Inflammatory macrophage treated with lipopolysaccharide for 4 hours (primary cell): Measurements from ENCODE around the gene TNS1.
"Not testable (repeated sequence)": the region's sequence is repeated elsewhere in the genome, so short reads cannot be mapped to it uniquely, and the experiment has no call there.

Experiments
- DNase-seq: peaks from one replicate; pipeline ENCODE4 v3.0.0-alpha.2; 2020

TNS1 gene

GRCh38 chr2:218029366-218030360, 26.9 kb upstream of the TNS1 start:
- DNase-seq = no peak

DNA sequence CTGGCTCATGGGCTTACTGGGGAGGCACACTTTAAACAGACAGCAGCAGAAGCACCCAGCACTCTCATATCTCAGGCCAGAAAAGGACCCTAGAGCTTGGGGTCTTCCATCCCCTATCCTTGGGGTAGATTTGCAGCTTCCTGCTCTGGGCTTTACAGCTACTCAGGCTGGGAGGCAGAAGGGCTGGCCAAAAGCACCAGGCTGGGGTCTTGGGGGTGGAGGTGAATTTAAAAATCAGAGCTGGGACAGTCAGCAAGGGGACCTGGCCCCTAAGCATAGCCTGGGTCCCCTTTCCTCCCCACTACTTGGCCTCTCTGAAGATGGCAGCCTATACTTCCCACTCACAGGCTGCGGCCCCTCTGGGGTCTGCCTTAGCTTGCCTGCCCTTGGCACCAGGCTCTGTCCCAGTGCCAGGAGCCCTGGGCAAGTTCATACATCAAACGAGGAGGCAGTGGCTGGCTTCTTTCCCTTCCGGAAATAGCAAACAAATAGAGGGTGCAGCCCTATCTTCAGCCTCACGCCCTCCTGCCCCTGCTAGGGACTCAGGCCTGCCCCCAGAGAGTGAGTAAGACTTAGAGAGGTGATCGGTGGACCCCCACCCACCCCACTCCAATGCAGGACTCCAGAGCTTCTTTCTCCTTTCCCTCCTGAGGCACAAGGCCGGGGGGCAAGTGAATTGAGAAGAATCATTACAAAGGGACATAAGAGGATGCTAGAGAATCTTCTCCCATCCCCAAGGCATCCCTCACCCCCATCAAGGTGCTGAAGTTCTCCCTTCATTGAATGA, 26.0 kb upstream of the TNS1 start:
- DNase-seq = no peak

- no peak for DNase-seq
Measured at GRCh38 chr2:218028189-218028495, 25.3 kb upstream of the TNS1 start.

GRCh38 chr2:218027426-218028188, 24.8 kb upstream of the TNS1 start:
- no peak for DNase-seq

GRCh38 chr2:218026676-218027425, 24.1 kb upstream of the TNS1 start:
- DNase-seq = no peak

DNA sequence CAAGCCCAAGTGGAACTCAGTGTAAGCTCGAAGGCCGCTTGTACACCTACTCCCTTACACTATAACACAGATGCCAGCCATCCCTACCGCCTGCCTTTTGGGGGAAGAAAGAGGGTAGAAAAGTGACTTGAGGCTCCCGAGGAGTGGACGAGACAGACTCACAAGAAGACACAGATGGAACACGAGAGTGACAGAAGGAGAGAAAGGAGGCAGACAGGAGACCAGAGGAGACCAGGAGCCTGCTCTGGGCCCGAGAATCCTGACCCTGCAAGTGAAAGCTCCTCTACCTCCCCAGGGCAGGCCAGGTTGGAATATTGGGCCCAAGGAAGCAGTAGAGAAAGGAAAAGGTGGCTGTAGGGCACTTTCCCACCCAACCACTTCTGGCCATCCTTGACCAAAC, 23.4 kb upstream of the TNS1 start:
- DNase-seq = no peak

DNA sequence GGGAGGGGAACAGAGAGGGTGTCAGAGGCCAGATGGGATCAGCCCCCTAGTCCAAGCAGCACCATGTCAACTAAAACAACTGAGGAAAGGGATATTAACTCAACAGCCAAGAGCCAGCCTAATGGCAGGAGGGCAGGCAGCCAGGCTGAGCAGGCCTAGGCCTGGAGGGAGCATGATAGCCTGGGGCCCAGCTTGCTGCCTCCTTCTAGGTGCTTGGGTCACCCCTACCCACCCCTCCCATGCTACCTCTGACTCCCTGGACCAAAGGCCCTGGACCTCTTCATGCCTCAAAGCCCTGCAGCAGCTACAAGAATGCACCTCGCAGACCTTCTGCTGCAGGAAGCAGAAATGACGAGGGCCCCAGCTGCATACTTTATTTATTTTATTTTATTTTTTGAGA, 22.1 kb upstream of the TNS1 start:
- no peak for DNase-seq

DNA sequence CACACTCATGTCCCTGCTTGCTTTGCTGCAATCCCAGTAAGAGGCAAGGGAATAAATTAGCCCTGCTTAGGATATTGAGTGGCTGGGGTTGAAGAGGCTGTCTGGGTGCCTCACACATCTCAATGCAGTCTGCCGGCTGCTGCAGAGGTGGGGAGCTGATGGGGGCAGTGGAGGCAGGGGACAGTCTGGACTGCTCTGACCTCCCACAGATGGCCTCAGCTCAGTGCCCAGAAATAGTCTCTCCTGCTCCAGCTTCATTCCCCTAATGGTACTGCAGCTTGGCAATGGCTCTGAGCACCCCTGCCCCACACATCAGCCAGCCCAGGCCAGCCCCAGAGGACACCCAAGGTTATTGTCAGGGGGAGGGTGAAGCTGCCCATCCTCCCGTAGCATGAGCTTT, 21.5 kb upstream of the TNS1 start:
- DNase-seq = no peak

DNA sequence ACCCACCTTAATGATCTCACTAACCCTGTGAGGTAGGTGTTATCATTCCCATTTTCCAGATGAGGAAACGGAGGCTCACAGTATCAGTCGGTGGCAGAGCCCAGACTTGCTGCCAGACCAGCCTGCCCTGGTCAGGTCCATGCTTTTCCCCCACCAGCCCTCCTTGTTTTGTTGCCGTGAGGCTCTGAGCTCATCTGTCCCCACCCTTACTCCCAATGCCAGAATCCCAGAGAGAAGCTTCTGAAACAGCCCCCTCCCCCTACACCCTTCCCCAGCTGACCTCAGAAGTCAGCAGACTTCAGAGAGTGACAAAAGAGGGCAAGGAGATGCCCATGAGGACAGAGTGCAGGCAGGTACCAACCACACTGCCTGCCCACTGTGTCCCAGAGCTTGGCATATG, 20.8 kb upstream of the TNS1 start:
- no peak for DNase-seq

DNA sequence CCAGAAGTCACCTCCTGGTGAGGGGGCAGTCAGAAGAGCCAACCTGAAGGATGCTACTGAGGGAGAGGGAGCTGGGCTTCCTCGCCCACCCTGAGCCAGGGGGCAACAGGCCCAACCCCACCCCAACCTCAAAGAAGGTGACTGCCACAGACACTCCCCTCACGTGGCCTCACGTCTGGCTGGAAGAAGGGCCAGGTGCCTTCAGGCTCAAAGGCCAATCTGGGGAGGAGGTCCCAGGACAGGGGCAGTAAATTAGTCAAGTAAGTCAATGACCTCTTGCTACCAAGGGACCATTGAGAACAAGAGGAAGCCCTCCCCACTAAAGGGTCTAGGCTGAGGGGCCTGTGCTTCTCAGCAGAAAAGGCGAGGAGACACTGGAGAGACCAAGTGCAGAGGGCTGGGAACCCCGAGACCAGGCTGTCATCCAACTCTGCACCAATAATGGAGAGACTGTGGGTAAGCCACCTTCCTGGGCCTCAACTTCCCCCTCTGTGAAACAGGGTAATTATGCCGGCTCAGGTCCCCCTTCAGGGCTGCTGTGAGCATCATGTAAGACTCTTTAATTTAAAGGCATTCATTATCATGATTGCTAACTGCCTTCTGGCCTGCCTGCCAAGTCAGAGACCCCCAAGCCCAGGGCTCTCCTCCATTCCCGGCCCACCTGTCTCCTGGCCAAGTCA, 20.2 kb upstream of the TNS1 start:
- DNase-seq = no peak

GRCh38 chr2:218022131-218022850, 19.5 kb upstream of the TNS1 start:
- no peak for DNase-seq

- no peak for DNase-seq
Measured at GRCh38 chr2:218021536-218022071, 18.8 kb upstream of the TNS1 start.

DNA sequence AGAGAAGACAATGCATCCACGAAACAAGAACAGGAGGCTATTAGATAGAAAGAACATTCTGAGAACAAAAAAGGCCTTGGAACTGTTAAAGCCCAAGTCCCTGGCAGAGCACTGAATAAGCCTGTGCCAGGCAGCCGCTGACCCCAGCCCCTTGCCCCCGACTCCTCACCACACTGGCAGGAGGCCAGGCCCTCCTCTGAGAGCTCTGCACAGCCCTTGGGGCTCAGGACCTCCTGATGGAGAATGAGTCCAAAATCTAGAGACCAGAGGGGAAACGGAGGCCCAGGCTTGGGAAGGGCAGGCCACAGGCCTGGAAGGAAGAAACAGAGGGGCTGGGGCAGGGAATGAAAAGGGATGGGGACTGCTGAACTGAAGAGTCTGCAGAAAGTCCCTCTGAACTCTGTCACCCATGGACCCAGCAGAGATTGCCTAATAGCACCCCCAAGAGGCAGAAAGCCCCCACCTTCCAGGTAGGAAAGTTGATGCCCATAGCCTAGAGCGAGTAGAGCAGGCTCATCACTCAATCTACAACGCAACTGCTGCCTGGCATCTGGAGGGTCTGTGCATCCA, 18.3 kb upstream of the TNS1 start:
- DNase-seq = no peak

GRCh38 chr2:218020281-218020680, 17.5 kb upstream of the TNS1 start:
- no peak for DNase-seq

- peak; percentile 59 for DNase-seq
Measured at GRCh38 chr2:218019411-218020060, 16.7 kb upstream of the TNS1 start.

GRCh38 chr2:218018842-218019125, 16.0 kb upstream of the TNS1 start:
- DNase-seq = not testable (repeated sequence)

- no peak for DNase-seq
Measured at GRCh38 chr2:218017211-218018053, 14.6 kb upstream of the TNS1 start.

DNA sequence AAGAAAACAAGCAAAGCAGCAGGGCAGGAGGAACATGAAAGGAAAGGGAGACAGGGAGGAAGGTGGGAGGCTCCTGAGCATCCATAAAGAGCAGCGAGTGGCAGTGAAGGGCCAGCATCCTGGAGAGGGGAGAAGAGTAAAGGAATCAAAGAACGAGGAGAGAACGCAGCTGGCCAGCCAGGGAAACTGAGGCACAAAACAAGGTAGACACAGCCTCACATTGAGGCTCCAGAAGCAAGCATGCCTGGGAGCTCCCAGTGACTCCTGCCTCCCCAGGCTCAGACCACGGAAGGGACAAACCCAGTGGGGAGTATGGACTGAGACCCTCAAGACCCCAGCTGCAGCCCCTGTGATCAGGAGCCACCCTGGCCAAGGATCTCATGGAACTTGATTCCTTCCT, 14.0 kb upstream of the TNS1 start:
- DNase-seq = no peak
